Psoas muscle (tissue), 8 donors: ENCODE results near the gene SH2D1A. TPM values are rescaled to one million over a fixed set of nuclear protein-coding genes. Genes with fewer than 3 reads are reported as not detected.

ENCODE experiments used
- ATAC-seq, 4 donors: fragments of 200-7000 bp; cut with Tn5 transposase; one replicate each; pipeline ENCODE4 v1.9.1; 2020; ENCODE audit warnings: moderate library complexity in 3 of 4, mild to moderate bottlenecking in 2 of 4
- DNase-seq, 2 donors: peaks; one replicate each; pipeline ENCODE4 v3.0.0-alpha.2; 2020
- H3K27ac ChIP-seq: fragments of 200-600 bp; one replicate; pipeline ENCODE4 v1.8.0; 2022
- H3K27me3 ChIP-seq, 3 donors: fragments of 200-600 bp in 1 of 3; one replicate each; pipeline versions ENCODE4 v1.6.1 to v1.8.0; 2013 to 2022; ENCODE audit warnings: low read length in 2 of 3, mild to moderate bottlenecking in 2 of 3, moderate library complexity in 1 of 3; ENCODE audit not compliant: insufficient read depth in 3 of 3
- H3K36me3 ChIP-seq, 2 donors: fragments of 200-600 bp in 1 of 2; one replicate each; pipeline versions ENCODE4 v1.6.1 to v1.8.0; 2013 to 2022; ENCODE audit warnings: low read depth in 1 of 2, mild to moderate bottlenecking in 1 of 2, moderate library complexity in 1 of 2; ENCODE audit not compliant: insufficient read depth in 1 of 2
- H3K4me1 ChIP-seq: fragments of 200-600 bp; one replicate; pipeline ENCODE4 v1.8.0; 2022
- H3K4me3 ChIP-seq: fragments of 200-600 bp; one replicate; pipeline ENCODE4 v1.8.0; 2022; ENCODE audit warnings: mild to moderate bottlenecking
- H3K9me3 ChIP-seq: fragments of 200-600 bp; one replicate; pipeline ENCODE4 v1.8.0; 2022
- WGBS, 3 donors: extraction: QIAGEN DNeasy Blood & Tissue Kit; methylation state at CpG; one replicate each; pipeline versions ENCODE4 v1.1.6 to v1.1.7; 2013; 5-methylcytosine and 5-hydroxymethylcytosine counted together
- intact Hi-C, 2 donors: fragments of 100-400 bp; cut with DNase I; formaldehyde crosslinking; loops; one replicate each; pipeline versions ENCODE4 v1.11.0 to v1.14.2; 2022
- polyA plus RNA-seq, 3 donors: library from polyadenylated mRNA; stranded (reverse); fragments of 200-250 nt; gene quantifications; one replicate each; pipeline ENCODE4 v1.2.3, GENCODE V29; 2013
- total RNA-seq, 4 donors: library from RNA; stranded (reverse); fragmentation: NEBNext Ultra II Directional in 2 of 4; extraction: Animal tissue kit (Norgen Biotek cat#: 25700) in 2 of 4; gene quantifications; one replicate each; pipeline versions ENCODE4 v1.2.1 to v1.2.4, GENCODE V29; 2021 to 2023
- TF ChIP-seq, protein P1 (sequence below): fragments of 200-600 bp; IDR thresholded peaks from one replicate; pipeline ENCODE4 v1.8.0; 2022; ENCODE audit warnings: antibody characterized with exemption
- donor health status: healthy with polysubstance abuse.
- donor health status: DM: no; HTN: no; CAD: no; lungs with moderate emphysema.
- donor health status: Bipolar disorder and iron deficiency.
- donor health status: healthy.
- donor health status: DM: yes; HTN: yes; CAD: no.
- donor health status: DM: no; HTN: no; CAD: no.
- donor health status: DM: no; HTN: no; CAD: no.
- donor health status: DM: yes; HTN: yes; CAD: no.

SH2D1A gene
- total and polyA plus RNA-seq, 7 donors, result 0.05 to 0.45 (median 0.15) TPM; not detected in 4

DNA sequence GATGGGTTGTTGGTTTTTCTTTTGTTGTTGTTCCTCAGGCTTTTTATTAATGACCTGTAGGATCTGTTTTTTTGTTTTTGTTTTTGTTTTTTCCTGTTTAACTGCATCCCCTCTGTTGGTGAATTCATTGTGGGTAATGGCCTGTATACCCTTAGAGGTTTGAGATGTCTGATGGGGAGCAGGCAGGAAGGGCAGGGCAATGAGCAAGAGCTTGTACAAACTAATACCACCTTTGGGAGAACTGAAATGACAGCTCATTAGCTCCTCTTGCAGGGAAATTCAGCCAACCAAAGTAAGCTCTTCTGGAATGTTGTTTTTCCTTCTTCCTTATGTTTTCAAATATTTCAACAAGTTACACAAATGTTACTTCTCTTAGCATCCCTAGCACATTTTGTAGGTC, 23.4 kb downstream of the SH2D1A start:
- no peaks in the 10 kb centered on the region for H3K9me3 ChIP-seq
- ATAC-seq, result no peak
- no peak overlapping the region for H3K4me3 ChIP-seq
- no peak overlapping the region for H3K27ac ChIP-seq
- no peaks in the 10 kb centered on the region for H3K36me3 ChIP-seq
- no peaks in the 10 kb centered on the region for H3K27me3 ChIP-seq
- TF ChIP-seq, protein P1, sequence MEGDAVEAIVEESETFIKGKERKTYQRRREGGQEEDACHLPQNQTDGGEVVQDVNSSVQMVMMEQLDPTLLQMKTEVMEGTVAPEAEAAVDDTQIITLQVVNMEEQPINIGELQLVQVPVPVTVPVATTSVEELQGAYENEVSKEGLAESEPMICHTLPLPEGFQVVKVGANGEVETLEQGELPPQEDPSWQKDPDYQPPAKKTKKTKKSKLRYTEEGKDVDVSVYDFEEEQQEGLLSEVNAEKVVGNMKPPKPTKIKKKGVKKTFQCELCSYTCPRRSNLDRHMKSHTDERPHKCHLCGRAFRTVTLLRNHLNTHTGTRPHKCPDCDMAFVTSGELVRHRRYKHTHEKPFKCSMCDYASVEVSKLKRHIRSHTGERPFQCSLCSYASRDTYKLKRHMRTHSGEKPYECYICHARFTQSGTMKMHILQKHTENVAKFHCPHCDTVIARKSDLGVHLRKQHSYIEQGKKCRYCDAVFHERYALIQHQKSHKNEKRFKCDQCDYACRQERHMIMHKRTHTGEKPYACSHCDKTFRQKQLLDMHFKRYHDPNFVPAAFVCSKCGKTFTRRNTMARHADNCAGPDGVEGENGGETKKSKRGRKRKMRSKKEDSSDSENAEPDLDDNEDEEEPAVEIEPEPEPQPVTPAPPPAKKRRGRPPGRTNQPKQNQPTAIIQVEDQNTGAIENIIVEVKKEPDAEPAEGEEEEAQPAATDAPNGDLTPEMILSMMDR, result no peak
- DNase-seq, result no peak
- no peaks in the 10 kb centered on the region for H3K4me1 ChIP-seq
- intact Hi-C loops, result no loop called here

DNA sequence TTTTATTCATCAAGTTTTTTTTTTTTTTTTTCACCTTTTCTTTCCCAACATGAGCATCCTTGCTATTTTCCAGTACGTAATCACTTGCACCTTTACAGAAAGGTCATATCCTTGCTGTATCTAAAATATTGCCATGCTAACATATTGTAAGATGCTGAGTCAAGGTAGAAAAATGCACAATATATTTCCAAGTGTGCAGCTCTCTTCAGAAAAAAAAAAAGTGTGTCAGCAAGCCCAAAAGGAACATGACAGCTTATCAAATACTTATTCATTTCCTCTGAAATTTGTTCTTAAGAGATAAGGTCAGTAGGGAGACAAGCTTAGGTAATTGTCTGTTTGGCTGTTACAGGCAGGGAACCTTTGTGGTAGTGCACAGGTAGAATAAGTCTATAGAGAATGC, 27.0 kb downstream of the SH2D1A start:
- no peaks in the 10 kb centered on the region for H3K36me3 ChIP-seq
- H3K4me1 ChIP-seq, result no peaks in the 10 kb centered on the region
- H3K27me3 ChIP-seq, result no peaks in the 10 kb centered on the region
- ATAC-seq (no peak), DNase-seq (no peak)
- H3K27ac ChIP-seq, result no peak overlapping the region
- 57 to 89% (median 79%) methylated on average over 1 of the region's 1 CpG for WGBS, 3 donors
- H3K4me3 ChIP-seq, result no peak overlapping the region
- TF ChIP-seq, protein P1, result no peak
- H3K9me3 ChIP-seq, result no peaks in the 10 kb centered on the region
- intact Hi-C loops, result no loop called here

DNA sequence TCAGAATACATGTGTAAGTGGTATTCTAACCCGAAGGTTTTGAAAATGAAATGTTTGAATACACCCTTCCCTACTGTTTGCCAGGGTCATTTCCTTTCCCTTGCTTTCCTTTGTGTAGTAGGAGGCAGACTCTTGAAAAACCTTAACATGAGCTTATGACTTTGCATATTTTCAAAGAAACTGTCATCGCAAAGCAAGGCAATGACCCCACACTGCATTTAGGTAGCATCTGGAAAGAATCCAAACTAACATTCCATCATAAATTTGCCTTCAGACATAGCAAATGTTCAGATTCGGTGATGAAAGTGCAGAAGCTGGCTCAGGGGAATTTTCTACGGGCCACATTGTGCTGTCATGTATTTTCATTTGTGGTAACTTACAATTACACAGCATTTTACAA, 32.3 kb downstream of the SH2D1A start:
- 39 to 48% (median 40%) methylated on average over 4 of the region's 4 CpGs for WGBS, 3 donors
- Histone ChIP-seq H3K27ac (no peak overlapping the region), H3K27me3 (no peaks in the 10 kb centered on the region), H3K4me3 (no peak overlapping the region), H3K9me3 (no peaks in the 10 kb centered on the region), H3K36me3 (no peaks in the 10 kb centered on the region), H3K4me1 (no peaks in the 10 kb centered on the region)
- intact Hi-C loops, result no loop called here
- DNase-seq (no peak), ATAC-seq (no peak)
- TF ChIP-seq, protein P1, result no peak

DNA sequence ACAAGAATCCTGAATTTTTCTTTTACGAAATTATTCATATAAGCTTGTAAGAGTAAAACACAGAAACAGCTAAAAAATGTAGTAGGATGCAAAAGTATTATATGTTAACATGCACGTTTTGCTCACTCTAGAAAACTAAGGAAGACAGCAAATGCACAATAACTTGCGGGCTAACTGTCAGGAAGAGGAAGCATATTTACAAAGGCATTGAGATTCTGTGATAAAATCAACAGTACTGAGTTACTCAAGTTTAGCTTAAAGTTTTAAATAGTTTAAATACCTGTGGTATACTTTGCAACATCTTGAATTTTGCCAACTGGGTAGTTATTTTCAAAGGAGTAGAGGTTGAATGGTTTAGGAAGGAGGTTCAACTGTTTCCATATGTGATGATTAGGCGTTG, 37.0 kb downstream of the SH2D1A start:
- no peaks in the 10 kb centered on the region for H3K36me3 ChIP-seq
- H3K9me3 ChIP-seq, result no peaks in the 10 kb centered on the region
- 73 to 84% (median 84%) methylated on average over 4 of the region's 4 CpGs for WGBS, 3 donors
- DNase-seq (no peak), ATAC-seq (no peak)
- no peak overlapping the region for H3K27ac ChIP-seq
- no peaks in the 10 kb centered on the region for H3K27me3 ChIP-seq
- no peaks in the 10 kb centered on the region for H3K4me1 ChIP-seq
- intact Hi-C loops, result no loop called here
- TF ChIP-seq, protein P1, result no peak
- H3K4me3 ChIP-seq, result no peak overlapping the region

DNA sequence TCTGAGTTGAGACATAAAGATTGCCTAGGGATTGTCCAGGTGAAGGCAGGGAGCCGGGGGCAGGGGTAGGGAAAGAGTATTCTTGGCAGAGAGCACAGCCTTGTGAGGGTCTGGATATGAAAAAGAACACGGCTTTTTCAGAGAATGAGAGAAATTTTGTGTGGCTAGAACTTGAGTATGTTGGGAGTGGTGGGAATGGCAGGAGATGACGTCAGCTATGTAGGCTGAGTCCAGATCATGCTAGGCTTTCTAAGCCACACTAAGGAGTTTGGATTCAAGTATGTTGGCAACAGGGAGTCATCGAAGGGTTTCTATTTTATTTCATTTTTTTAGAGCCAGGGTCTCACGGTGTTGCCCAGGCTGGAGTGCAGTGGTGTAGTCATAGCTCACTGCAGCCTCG, 40.0 kb downstream of the SH2D1A start:
- no peaks in the 10 kb centered on the region for H3K27me3 ChIP-seq
- no peak overlapping the region for H3K4me3 ChIP-seq
- H3K9me3 ChIP-seq, result no peaks in the 10 kb centered on the region
- DNase-seq, result no peak
- no peaks in the 10 kb centered on the region for H3K4me1 ChIP-seq
- 57 to 79% (median 74%) methylated on average over 6 of the region's 6 CpGs for WGBS, 3 donors
- H3K36me3 ChIP-seq, result no peaks in the 10 kb centered on the region
- ATAC-seq, result no peak
- TF ChIP-seq, protein P1, result no peak
- intact Hi-C loops, result no loop called here
- no peak overlapping the region for H3K27ac ChIP-seq
